HG02938 (cell line): ENCODE data around the gene ANKS3.
A peak's percentile ranks its signal among the peaks of the same experiment; 100 is the strongest.

Experiments
- ATAC-seq: cut with Tn5 transposase; IDR thresholded peaks from one replicate; pipeline ENCODE4 v1.9.1; 2021; ENCODE audit warnings: mild to moderate bottlenecking, moderate library complexity; ENCODE audit not compliant: unreplicated experiment

Gene ANKS3

GRCh38 chr16:4696905-4697847 is 36.9 kb downstream of the ANKS3 start:
- no peak for ATAC-seq

- no peak for ATAC-seq
These were observed 37.7 kb downstream of the ANKS3 start for GRCh38 chr16:4696172-4696904.

- no peak for ATAC-seq
These were observed 38.4 kb downstream of the ANKS3 start for GRCh38 chr16:4695473-4696171.

DNA sequence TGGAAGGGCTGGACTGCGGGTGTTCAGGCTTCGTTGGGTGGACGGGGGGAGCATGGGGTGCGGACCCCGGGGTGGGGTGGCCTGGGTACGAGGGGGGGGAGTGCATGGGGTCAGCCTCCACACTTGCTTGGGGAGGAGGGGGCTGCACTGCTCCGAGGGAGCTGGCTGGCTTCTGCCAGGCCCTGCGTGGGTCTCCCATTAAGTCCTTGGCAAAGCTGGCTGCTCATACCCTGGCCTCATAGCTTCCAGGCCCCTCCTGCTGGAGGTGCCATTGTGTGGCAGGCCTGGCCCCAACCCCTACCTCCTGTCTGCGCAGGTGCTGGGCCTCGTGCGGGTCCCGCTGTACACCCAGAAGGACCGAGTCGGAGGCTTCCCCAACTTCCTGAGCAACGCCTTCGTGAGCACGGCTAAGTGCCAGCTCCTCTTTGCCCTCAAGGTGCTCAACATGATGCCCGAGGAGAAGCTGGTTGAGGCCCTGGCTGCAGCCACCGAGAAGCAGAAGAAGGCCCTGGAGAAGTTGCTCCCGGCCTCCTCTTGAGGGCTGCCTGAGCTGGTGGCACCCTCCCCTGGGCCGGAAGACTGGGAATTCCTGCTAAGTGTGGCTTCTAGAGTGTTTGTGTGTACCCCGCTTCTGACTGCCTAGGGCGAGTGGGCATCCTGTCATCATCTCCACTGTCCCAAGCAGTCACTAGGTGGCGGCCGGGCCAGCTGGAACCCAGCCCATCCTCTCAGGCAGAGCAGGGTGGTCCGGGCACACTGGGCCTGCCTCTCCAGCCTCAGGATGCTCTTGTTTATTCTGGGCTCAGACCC is 39.2 kb downstream of the ANKS3 start:
- ATAC-seq: no peak

GRCh38 chr16:4693956-4694641 is 40.0 kb downstream of the ANKS3 start:
- no peak for ATAC-seq

DNA sequence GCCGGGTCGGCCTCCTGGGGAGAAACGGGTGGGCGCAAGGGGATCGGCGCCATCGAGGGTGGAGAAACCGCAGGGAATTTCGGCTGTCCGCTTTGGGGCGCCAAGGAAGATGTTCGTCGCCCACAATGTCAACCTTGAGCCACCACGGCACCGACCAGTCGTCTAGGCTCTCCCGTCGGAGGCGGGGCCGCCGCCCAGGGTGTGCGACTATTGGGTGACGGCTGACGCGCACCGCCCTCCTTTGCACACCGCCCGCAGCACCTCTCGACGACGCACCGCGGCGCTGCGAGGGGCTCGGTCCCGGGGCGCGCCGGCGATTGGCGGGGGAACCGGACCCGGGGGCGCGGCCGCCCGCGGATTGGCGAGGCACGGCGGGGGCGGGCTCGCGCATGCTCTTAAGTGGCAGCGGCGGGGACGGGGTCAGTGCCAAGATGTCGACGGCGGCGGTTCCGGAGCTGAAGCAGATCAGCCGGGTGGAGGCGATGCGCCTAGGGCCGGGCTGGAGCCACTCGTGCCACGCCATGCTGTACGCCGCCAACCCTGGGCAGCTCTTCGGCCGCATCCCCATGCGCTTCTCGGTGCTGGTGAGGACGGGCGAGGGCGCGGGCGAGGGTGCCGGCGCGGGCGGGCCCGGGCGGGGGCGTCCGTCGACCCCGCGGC is 40.6 kb downstream of the ANKS3 start, which contains the start of gene NUDT16L1:
Gene NUDT16L1 (plus strand): TSS at position 267 of the 660 bp plus-strand sequence. CDS start 165 bp downstream, at position 432.
- peak; percentile 90 for ATAC-seq

GRCh38 chr16:4692460-4693295 is 41.4 kb downstream of the ANKS3 start:
- peak; percentile 20 for ATAC-seq

DNA sequence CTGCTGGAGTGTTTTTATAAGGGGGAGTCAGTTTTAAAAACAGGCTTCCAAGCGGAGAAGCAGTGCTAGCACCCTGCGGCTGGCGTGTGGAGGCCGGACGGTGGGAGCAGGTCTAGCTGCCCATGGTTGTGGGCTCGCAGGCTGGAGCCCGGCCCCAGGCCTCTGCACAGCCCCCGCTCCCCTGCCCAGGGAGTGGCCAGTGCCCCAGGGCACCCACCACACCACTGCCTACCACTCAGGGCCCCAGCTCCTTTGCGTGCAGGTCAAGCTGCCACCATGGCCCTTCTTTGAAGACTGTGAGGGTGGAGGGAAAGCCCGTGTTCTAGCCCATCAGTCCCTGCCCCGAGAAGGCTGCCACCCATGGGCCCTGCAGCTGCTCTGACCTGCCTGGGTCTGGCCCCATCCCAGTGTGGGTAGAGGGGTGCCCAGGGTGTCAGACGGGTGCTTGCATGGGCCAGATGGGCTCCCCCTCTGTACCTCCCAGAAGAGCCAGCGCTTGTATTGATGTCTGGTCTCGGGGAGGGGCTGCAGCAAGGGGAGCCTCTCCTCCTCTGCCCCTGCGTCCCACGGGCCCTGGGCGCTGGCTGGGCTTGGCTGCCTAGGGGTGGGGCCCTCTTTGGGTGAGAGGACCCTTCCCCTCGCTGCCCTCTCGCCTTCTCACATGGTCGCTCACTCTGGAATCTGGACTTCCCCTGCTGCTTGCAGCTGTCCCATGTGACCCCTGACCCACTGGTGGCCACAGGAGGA is 42.2 kb downstream of the ANKS3 start:
- ATAC-seq: no peak

DNA sequence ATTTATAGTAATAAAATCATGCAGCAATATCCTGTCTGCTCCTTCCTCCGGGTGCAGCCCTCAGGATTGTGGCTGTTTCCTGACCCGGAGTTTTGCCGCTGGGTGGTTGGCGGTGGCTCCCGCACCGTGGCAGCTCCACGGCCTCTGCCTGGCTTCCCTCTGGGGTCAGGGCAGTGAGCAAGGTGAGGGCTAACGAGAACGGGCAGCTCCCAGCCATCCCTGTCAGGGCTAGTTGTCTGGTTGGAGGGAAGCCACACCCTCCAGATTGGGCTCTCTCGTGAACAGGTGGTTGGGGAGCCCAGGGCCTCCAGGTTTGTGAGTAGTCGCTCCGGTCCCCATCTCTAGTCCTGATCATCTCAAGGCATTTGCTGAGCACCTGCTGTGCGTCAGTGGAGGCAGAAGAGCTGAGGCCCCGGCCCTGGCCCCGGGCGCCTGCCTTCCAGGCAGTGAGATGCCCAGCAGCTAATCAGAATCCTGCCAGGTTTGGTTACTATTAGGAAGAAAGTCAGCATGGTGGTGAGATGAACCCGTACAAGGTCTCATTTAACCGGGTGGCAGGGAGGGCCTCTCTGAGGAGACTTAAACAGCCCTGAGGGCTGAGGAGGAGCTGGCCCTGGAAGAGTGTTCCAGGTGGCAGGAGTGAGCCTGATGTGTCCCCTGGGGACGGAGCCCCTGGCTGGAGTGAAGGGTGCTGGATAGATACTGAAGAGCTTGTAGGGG is 43.0 kb downstream of the ANKS3 start:
- no peak for ATAC-seq

DNA sequence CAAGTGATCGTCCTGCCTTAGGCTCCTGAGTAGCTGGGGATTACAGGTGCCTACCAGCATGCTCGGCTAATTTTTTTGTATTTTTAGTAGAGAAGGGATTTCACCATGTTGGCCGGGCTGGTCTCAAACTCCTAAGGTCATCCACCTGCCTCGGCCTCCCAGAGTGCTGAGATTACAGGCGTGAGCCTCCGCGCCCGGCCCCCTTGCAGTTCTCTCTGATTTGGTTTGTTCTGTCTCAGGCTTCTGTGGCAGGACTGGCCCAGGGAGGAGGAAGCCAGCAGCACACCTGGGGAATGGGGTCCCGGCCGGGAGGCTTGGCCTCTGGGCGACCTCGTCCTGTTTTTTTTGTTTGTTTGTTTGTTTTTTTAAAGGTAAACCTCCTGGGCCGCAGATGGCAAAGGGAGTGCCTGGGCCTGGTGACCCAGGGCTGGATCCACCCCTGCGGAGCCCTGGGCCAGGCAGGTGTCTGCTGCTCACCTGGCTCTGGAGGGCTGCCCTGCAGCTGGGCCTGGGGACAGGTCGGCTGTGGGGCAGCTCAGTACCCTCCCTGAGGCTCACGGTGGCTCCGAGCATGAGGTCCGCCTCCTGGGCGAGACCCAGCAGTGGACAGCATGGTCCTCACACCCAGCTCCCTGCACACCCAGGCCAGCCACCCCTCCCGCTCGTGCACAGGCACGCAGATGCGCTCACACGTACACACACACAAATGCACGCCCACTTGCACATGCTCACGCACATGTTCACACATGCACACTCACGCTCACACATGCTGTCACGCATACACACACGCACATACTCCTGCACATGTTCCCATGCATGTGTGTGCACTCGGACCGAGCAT is 44.0 kb downstream of the ANKS3 start:
- no peak for ATAC-seq

DNA sequence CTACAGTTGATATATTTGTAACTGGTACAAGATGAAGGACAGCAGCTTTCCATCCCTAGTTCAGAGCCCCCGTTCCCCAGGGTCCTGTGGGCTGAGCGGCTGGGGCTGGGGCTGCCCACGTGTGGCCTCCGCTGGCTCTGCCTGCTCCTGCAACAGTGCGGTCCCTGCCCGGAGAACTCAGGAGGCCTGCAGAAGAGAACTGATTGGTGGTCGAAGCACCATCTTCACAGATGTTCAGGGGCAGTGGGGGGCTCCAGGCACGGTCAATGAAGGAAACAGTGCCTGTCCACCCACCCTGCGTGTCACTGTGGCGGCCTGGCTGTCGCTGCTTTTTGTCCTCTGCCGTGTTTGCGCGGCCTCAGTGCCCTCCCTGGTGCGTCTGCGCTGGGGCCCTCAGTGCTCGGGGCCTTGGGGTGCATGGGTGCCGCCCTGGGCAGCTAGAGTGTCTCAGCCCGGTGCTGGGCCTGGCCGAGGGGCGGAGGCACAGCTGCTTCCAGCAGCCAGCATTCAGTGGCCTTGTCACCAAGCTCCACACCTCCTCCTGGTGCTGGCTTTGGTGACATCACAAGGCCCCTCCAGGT is 44.9 kb downstream of the ANKS3 start:
- ATAC-seq: no peak

- no peak for ATAC-seq
These were observed 45.4 kb downstream of the ANKS3 start for GRCh38 chr16:4688674-4689045.

DNA sequence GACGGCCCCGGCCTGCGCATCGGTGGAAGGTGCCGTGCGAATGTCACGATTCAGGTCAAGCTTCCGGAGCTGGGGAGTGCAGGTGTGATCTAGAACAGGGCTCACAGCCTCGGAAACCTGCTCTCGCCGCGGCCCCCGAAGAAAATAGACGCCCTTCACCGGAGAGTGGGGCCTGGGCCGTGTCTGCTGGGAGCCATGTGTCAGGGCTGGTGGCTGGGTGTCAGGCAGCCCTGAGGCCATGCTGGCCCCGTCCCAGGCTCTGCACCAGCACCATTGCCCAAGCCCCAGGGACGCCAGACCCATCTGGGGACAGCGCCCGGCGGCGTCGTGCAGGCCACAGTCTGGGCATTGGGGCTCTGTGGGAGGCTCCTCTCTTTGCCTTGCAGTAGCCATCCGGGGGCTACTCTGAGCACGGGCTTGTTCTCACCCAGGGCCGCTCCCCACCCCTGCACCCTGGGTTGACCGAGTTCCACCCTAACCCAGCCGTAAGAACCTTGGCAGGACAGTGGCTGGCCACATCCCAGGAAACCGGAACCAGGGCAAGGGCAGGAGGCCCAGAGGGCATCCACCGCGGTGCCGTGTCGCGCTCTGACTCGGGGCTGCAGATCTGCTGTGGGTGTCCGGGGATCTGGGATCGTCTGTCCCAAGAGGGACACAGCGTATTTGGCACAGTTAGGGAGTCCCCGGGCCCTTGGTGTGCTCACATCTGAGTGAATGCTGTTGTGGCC is 46.0 kb downstream of the ANKS3 start:
- no peak for ATAC-seq

DNA sequence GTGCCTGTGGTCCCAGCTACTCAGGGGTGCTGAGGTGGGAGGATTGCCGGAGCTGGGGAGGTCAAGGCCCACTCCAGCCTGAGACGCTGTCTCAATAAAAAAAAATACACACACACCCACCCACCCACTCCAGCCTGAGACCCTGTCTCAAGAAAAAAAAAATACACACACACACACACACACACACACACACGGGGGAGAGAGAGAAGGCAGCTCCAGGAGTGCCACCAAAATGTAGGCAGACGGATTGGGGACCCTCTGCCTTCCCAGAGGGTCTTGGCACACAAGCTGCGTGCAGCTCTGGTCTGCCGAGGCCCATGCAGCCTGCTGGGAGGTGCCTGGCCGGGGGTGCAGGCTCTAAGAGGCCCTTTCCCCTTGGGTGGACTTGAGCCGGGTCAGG is 46.7 kb downstream of the ANKS3 start:
- no peak for ATAC-seq

DNA sequence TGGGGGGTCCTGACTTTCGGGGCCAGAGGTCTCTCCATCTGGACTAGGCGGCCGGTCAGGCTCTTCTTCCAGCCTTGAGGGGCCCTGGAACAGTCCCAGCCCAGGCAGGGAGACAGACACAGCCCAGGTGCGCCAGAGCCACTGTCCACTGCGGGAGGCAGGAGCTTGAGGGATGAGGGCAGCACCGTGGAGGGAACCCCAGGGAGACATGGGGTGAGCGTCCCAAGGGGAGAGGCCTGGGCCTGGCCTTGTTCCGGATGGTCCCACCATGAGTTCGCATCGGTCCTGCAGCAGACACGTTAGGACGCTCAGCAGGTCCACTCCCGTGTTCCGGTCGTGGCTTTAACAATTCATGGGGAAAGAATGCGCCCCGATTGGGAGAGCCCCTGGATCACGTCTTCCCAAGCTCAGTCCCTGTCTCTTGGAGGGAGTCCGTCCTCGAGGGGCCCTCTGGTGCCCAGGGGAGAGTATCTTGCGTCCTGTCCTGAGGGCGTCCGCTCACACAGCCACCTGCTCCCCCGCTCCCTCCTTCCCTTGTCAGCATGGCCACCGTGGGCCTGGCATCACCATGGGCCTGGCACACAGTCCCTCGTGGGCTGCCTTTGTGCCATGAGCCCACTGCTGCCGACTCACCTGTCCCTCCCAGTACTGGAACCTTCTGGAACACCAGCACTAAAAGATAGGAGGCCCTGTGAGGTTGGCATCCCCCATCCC is 47.4 kb downstream of the ANKS3 start:
- no peak for ATAC-seq
